ENCODE data around the gene NFKBIA.

DNA sequence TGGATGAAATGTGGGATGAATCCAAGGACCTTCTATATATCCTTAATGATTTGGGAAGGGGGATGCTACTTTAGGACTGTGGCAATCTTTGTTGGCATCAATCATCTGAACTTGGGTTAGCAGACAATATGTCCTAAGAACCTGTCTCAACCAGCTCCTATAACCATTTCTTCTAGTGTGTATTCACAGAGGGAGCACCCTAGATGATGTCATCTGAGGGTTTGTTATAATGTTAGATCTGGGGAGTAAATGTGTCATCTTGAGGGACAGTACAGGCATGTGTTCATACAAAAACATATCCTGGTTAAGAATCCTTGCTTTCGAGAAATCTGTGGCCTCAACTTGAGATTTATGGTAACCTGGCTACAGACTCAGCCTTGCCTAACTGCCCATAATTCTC lies 41.9 kb upstream of the NFKBIA start:
- TF ChIP-seq, protein P1, sequence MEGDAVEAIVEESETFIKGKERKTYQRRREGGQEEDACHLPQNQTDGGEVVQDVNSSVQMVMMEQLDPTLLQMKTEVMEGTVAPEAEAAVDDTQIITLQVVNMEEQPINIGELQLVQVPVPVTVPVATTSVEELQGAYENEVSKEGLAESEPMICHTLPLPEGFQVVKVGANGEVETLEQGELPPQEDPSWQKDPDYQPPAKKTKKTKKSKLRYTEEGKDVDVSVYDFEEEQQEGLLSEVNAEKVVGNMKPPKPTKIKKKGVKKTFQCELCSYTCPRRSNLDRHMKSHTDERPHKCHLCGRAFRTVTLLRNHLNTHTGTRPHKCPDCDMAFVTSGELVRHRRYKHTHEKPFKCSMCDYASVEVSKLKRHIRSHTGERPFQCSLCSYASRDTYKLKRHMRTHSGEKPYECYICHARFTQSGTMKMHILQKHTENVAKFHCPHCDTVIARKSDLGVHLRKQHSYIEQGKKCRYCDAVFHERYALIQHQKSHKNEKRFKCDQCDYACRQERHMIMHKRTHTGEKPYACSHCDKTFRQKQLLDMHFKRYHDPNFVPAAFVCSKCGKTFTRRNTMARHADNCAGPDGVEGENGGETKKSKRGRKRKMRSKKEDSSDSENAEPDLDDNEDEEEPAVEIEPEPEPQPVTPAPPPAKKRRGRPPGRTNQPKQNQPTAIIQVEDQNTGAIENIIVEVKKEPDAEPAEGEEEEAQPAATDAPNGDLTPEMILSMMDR (IDR thresholded peaks at IDR 0.05; ENCODE audit: insufficient read depth, low read depth, low read length), result no peak
- TF ChIP-seq EZH2 (IDR thresholded peaks at IDR 0.05; ENCODE audit: insufficient read depth, low read length), result no peak

Measured in astrocyte (in vitro differentiated cells and primary cell).